Chondrocyte (in vitro differentiated cells): ENCODE measurements around the gene SFPQ. TPM values are rescaled to one million over a fixed set of nuclear protein-coding genes. Genes with fewer than 3 reads are reported as not detected.

Experiments used
- DNase-seq: peaks from one replicate; pipeline ENCODE4 v3.0.0; 2021; ENCODE audit warnings: mixed read lengths, low spot score
- H3K27ac Mint-ChIP-seq: one replicate; pipeline ENCODE4 v1.8.0; 2021; ENCODE audit warnings: mild to moderate bottlenecking, moderate library complexity, mixed read lengths; ENCODE audit not compliant: unreplicated experiment
- H3K27me3 Mint-ChIP-seq: 2 replicates; pipeline ENCODE4 v1.8.0; 2021; ENCODE audit warnings: low read depth, mixed read lengths
- H3K36me3 Mint-ChIP-seq: 2 replicates; pipeline ENCODE4 v1.8.0; 2021; ENCODE audit warnings: low read depth, mixed read lengths
- H3K4me1 Mint-ChIP-seq: 2 replicates; pipeline ENCODE4 v1.8.0; 2021; ENCODE audit warnings: low read depth, mild to moderate bottlenecking, mixed read lengths
- H3K4me3 Mint-ChIP-seq: one replicate; pipeline ENCODE4 v1.8.0; 2021; ENCODE audit warnings: mild to moderate bottlenecking, moderate library complexity, mixed read lengths; ENCODE audit not compliant: unreplicated experiment
- H3K9me3 Mint-ChIP-seq: 2 replicates; pipeline ENCODE4 v1.8.0; 2021; ENCODE audit warnings: low read depth, mixed read lengths
- CTCF ChIP-seq: fragments of 200-600 bp; sonication (generic); IDR thresholded peaks from 2 replicates; pipeline ENCODE4 v1.5.0; 2021; ENCODE audit warnings: antibody characterized with exemption, mild to moderate bottlenecking, moderate library complexity
- total RNA-seq: library from RNA; stranded (reverse); gene quantifications from 3 replicates; pipeline ENCODE4 v1.2.1, GENCODE V29; 2021

The SFPQ gene
- total RNA-seq, 1 donor from 2014 or later: 149 TPM

- Mint-ChIP-seq H3K4me1 (peaks cover 7% of the 10 kb centered on the region), H3K36me3 (no peaks in the 10 kb centered on the region), H3K9me3 (no peaks in the 10 kb centered on the region), H3K4me3 (no peak overlapping the region), H3K27ac (no peak overlapping the region), H3K27me3 (peaks cover 4% of the 10 kb centered on the region)
- no peak for DNase-seq
- no peak for TF ChIP-seq CTCF
Measured at GRCh38 chr1:35223084-35223630, 30.2 kb upstream of the SFPQ start.

- H3K9me3 Mint-ChIP-seq: no peaks in the 10 kb centered on the region
- no peaks in the 10 kb centered on the region for H3K36me3 Mint-ChIP-seq
- H3K27ac Mint-ChIP-seq: no peak overlapping the region
- H3K4me3 Mint-ChIP-seq: no peak overlapping the region
- TF ChIP-seq CTCF: no peak
- DNase-seq: no peak
- H3K4me1 Mint-ChIP-seq: peaks cover 7% of the 10 kb centered on the region
- peaks cover 4% of the 10 kb centered on the region for H3K27me3 Mint-ChIP-seq
Measured at GRCh38 chr1:35222322-35223083, 29.6 kb upstream of the SFPQ start.

GRCh38 chr1:35220976-35221375, 28.0 kb upstream of the SFPQ start:
- Mint-ChIP-seq H3K4me3 (no peak overlapping the region), H3K27ac (no peak overlapping the region), H3K9me3 (no peaks in the 10 kb centered on the region), H3K27me3 (no peaks in the 10 kb centered on the region), H3K4me1 (peaks cover 7% of the 10 kb centered on the region), H3K36me3 (no peaks in the 10 kb centered on the region)
- DNase-seq: no peak
- TF ChIP-seq CTCF: peak; percentile 61

- DNase-seq: no peak
- no peaks in the 10 kb centered on the region for H3K36me3 Mint-ChIP-seq
- no peaks in the 10 kb centered on the region for H3K9me3 Mint-ChIP-seq
- H3K27ac Mint-ChIP-seq: no peak overlapping the region
- no peak overlapping the region for H3K4me3 Mint-ChIP-seq
- H3K4me1 Mint-ChIP-seq: no peaks in the 10 kb centered on the region
- H3K27me3 Mint-ChIP-seq: no peaks in the 10 kb centered on the region
- TF ChIP-seq CTCF: no peak
Measured at GRCh38 chr1:35215346-35215745, 22.4 kb upstream of the SFPQ start.

GRCh38 chr1:35211120-35211414, 18.1 kb upstream of the SFPQ start:
- TF ChIP-seq CTCF: no peak
- DNase-seq: no peak
- no peak overlapping the region for H3K4me3 Mint-ChIP-seq
- H3K9me3 Mint-ChIP-seq: no peaks in the 10 kb centered on the region
- no peak overlapping the region for H3K27ac Mint-ChIP-seq
- no peaks in the 10 kb centered on the region for H3K36me3 Mint-ChIP-seq
- H3K4me1 Mint-ChIP-seq: no peaks in the 10 kb centered on the region
- no peaks in the 10 kb centered on the region for H3K27me3 Mint-ChIP-seq
